Esophagus squamous epithelium (tissue), 4 donors: ENCODE measurements around the gene IL21R.

Experiments used
- CTCF ChIP-seq, 6 experiments: fragments of 450-650 bp in 4 of 6; fragments of 200-600 bp in 2 of 6; sonication (generic) in 2 of 6; IDR thresholded peaks; one replicate each; pipeline ENCODE4 v1.5.1; 2016 to 2019; ENCODE audit warnings: antibody characterized with exemption in 6 of 6, mild to moderate bottlenecking in 4 of 6, moderate library complexity in 4 of 6
- POLR2A ChIP-seq, 4 donors: fragments of 450-650 bp; IDR thresholded peaks; one replicate each; pipeline ENCODE4 v1.6.1; 2017; ENCODE audit warnings: antibody characterized with exemption in 4 of 4, mild to moderate bottlenecking in 4 of 4, moderate library complexity in 3 of 4

GRCh38 chr16:27470567-27471431 is 68.8 kb downstream of the IL21R start:
- TF ChIP-seq POLR2A (IDR thresholded peaks at IDR 0.05), result no peak
- TF ChIP-seq CTCF (IDR thresholded peaks at IDR 0.05), result no peak
